Ishikawa (cell line): ENCODE results near the gene YPEL2.

Experiments used
- CEBPB ChIP-seq: IDR thresholded peaks from 2 replicates; pipeline ENCODE4 v1.6.1; 2012
- EP300 ChIP-seq: IDR thresholded peaks from 2 replicates; pipeline ENCODE4 v1.6.1; 2012; ENCODE audit warnings: borderline replicate concordance
- NFIC ChIP-seq: IDR thresholded peaks from 2 replicates; pipeline ENCODE4 v1.6.1; 2012
- RAD21 ChIP-seq: IDR thresholded peaks from 2 replicates; pipeline ENCODE4 v1.6.1; 2012; ENCODE audit warnings: low read depth
- TAF1 ChIP-seq: IDR thresholded peaks from 2 replicates; pipeline ENCODE4 v1.6.1; 2012; ENCODE audit warnings: low read depth, mild to moderate bottlenecking
- TEAD4 ChIP-seq: IDR thresholded peaks from 2 replicates; pipeline ENCODE4 v1.6.1; 2012
- ZBTB7A ChIP-seq: IDR thresholded peaks from 2 replicates; pipeline ENCODE4 v1.6.1; 2012; ENCODE audit warnings: low read depth

DNA sequence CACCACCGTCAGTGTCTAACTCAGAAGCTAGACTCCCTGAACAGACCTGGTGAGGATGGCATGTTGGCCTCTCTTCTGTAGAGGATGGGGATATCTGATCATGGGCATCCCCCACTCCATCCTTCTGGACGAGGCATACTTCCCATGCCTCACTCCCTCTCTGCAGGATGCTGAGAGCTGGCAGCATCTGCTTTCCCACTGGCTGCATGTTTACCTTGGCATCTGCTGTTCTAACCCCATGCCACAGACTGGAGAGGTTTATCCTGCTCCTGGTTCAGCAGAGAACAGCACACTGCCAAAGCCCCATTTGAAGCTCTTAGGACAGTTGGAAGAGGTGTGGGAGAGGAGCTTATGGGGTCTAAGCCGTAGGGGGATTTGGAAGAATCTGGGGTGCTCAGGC, 46.0 kb downstream of the YPEL2 start:
- no peak for TF ChIP-seq CEBPB
- no peak for TF ChIP-seq TAF1
- no peak for TF ChIP-seq NFIC
- no peak for TF ChIP-seq RAD21
- TF ChIP-seq TEAD4 = no peak
- no peak for TF ChIP-seq EP300
- no peak for TF ChIP-seq ZBTB7A
